GM21526 (cell line): ENCODE data around the gene RNF181.
A peak's percentile ranks its signal among the peaks of the same experiment; 100 is the strongest.
"Not testable (repeated sequence)": the region's sequence is repeated elsewhere in the genome, so short reads cannot be mapped to it uniquely, and the experiment has no call there.

Source experiments
- ATAC-seq: cut with Tn5 transposase; IDR thresholded peaks from one replicate; pipeline ENCODE4 v1.9.1; 2021; ENCODE audit warnings: moderate library complexity; ENCODE audit not compliant: unreplicated experiment, low FRiP score

The RNF181 gene

GRCh38 chr2:85593023-85593422, 2.5 kb upstream of the RNF181 start:
- ATAC-seq, result no peak

DNA sequence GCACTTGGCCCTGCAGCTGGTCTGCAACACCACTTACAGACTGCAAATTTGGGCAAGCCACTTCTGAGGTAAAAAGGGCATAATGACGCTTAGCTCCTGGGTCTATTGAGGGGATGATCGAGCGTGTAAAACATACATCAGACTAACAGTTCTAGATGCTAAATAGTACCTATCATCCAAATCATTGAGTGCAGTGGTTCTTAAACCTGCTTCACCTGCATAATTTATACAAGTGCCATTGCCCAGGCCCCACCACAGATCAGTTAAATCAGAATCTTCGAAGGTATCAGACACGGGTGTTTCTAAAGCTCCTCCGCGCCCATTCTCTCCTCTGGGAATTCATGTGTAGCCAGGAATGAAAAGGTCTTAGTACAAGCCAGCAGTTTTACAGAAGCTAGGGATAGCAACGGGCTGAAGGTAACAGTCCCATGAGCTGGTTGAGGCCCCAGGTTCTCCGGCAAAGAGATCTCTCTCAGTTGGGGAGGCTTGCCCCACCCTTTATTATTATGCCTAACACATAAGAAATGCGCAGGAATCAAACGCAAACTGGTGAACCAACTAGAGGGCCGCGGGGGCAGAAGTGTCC, 737 bp upstream of the RNF181 start:
- ATAC-seq, result no peak

DNA sequence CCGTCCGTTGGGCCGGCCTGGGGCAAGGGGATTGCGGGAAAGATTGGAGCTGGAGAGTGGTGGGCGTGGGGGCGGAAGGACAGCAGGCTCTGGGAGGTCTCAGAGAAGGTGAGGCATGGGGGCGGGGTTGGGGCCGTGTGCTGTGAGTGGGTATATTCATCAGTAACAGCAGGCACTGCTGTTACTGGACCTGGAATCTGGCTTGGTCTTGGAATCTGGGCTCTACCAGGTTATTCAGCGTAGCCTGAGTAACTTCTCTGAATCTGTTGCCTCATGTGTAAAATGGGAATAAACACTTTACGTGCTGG, 435 bp downstream of the RNF181 start:
- no peak for ATAC-seq

DNA sequence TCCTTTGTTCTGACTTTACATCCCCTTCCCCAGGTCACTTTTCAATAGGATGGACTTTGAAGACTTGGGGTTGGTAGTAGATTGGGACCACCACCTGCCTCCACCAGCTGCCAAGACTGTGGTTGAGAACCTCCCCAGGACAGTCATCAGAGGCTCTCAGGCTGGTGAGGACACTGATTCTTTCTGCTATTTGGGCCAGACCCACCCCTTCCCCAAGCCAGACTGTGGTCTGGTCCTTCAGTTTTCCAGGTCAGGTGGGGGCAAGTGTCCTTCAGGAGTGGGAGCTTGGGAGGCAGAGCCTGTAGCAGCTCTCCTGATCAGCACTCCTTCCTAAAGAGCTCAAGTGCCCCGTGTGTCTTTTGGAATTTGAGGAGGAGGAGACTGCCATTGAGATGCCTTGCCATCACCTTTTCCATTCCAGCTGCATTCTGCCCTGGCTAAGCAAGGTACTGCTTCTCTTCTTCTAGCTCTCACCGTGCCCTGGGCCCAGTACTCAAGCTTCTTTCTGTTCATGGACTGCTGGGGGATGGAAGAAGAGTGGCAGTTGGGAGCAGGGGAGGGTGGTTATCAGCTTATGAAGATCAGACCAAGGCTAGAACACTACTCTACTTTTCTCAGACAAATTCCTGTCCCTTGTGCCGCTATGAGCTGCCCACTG, 1.1 kb downstream of the RNF181 start:
- no peak for ATAC-seq

- no peak for ATAC-seq
Observed at GRCh38 chr2:85597241-85597640, 1.7 kb downstream of the RNF181 start.

DNA sequence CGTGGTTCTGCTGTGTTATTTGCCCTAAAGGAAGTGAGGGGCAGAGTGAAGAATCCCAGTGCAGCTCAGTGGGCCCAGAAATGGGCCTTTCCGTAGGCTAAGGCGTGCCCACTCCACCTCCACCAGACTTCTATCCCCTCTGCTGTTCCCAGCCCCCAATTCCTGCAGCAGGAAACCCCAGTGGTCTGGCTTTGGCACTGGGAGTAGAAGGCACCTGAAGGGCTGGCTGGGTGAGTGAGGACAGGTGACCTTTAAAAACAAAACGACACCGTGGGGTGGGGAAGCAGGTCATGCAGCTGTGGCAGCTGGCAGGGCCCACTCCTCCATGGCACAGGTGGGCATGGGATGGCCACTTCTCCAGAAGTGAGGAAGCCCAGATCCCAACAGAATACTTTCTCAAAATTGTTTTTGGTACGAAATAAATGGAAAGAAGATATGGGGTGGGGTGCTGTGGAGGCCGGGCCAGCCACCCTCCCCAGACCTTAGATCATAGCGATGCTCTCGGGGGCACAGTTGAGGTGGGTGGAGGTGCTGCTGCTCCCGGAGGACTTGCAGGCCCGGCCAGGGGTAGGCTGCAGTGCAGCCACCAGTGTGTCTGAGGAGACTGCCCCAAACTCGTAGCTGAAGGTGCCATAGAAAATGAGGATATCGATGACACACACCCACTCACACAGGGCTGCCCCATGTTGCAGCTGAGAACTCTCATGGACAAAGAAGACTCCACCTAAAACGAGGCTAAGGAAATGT, 3.2 kb downstream of the RNF181 start:
- ATAC-seq, result no peak

- ATAC-seq, result no peak
Observed at GRCh38 chr2:85599468-85600234, 4.1 kb downstream of the RNF181 start.

DNA sequence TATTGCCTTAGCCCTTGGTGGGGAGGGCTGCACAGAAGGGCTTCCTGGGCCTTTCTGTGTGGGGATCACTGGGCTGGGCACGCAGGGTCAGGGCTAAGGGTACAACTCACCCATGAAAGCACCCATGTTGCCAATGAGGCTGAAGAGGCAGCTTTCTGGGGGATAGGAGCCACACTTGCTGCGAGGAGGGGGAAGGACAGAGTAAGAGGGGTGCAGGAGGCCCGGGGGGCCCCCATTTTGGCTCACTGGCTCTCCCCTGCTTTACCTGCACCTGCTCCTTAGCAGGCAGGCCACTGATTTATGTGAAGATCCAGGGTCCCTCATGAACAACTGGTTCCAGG, 4.7 kb downstream of the RNF181 start:
- no peak for ATAC-seq

GRCh38 chr2:85600951-85601770, 5.6 kb downstream of the RNF181 start:
- no peak for ATAC-seq

DNA sequence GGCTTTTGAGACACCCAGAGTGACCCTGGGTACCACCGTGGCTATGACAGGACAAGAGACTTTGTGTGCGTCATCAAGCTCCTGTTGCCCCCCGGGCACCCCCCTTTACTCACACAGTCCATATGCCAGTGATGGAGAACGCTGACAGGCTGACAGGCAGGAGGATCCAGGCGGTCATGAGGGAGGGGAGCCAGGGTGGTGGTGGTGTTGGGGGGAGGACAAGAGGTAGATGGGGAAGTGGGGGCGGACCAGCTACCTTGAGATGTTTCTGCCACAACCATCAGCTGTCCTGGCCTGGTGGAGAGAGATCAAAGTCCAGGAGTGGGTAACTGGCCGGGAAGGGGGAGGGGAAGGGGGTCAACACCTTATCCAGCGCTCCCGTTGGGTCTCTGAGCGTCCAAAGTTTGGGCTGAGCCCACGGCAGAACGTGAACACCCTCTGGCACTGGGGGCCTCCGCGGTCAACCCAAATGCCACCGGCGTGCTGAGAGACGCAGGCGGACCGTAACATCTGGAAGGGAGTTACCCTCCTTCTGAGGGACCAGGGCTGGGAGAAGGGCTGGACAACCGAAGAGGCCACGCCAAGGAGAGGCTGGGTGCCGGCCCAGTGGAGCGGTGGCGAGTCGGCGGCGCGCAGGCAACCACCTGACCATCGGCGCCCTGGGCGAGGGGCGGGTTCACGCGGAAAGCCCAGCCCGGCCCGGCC, 6.4 kb downstream of the RNF181 start:
- ATAC-seq, result peak; percentile 31

- ATAC-seq, result peak; percentile 88
Observed at GRCh38 chr2:85602476-85603234, 7.1 kb downstream of the RNF181 start, which contains the start of gene TMEM150A. Gene TMEM150A (minus strand): TSS chr2:85602698. CDS start chr2:85601948, 750 bp downstream.

- ATAC-seq, result not testable (repeated sequence)
Observed at GRCh38 chr2:85604133-85604444, 8.5 kb downstream of the RNF181 start.

DNA sequence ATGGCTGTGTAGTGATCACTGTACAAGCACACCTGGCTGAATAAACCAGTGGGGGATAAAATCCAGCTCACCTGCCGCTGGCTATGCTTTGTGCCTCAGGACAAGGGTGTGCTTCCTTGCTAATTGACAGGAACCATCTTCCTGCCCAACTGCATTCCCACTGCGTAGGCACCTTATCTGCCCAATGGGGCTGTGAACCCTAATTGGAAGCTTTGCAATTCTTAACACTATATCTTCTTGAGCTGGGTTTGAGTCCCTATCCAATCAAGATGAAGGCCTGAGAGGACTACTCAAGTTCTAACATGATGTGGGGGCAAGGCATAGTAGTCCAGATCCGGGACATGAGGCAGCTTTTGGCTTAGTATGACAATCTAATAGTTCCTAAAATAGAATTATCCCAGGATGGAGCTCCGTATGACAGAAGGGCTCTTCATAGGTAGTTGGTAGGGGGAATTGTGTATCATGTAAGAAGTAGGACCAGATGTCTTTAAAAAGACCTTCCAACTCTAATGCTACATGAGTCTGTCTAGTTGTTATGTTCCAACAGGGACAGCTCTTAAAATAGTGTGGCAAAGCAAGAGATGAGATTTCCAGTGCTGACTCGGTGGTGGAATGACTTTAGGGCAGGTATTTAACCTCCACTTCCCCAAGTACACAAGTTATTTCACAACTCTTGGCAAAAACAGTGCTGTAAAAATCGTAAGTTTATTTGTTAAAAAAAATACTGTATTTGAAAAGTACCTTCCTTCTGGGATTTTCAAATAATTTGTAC, 9.2 kb downstream of the RNF181 start:
- no peak for ATAC-seq

DNA sequence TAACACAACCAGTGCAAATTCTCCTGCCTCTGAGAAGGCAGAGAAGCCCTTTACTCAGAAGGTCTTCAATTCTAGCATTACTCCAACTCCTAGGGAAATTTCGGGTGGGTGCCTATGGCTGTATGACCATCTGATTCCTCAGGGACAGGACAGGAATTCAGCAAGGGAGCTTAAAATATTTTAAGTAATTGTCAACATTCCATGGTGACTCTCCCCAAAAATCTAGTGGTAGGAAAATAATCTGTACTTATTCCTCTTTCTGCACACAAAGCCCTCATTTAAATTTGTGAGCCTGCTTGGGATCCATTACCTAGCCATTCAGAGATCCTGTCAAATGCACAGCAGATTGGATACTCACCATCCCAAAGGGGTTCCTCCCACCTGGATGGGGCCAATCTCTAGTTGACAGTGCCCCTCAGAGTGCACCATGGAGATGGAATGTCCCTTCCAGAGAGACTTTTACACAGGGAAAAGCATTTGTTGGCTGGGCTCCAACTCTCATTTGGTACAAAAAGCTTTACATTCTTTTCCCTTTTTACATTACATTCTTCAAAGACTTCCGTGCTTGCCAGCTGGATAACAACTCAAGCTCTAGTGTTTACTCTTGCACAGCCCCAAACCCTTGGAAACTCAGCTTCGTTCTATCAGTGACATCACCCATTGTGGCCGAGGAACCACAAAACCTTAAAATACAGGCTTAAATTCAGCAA, 10.0 kb downstream of the RNF181 start:
- ATAC-seq, result no peak

DNA sequence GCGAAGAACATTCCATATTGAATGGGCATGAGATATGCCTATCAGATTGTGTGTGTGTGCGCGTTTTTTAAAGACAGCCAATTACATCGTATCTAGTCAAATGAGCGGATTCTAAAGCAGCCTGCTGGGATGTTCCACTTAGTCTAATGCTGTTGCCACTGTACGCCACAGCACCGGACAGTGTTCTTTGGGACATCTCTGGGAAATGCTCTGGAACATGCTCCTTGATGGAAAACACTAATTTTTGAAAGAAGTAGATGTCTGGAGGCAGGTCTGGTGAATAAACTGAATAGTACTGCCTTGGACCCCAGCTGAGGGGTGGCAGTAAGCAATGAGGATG, 10.5 kb downstream of the RNF181 start:
- ATAC-seq, result no peak

GRCh38 chr2:85607268-85608215, 12.0 kb downstream of the RNF181 start:
- ATAC-seq, result no peak

- ATAC-seq, result no peak
Observed at GRCh38 chr2:85611217-85611704, 15.7 kb downstream of the RNF181 start.
